Astrocyte (in vitro differentiated cells and primary cell): ENCODE measurements around the gene SNRNP70. TPM values are rescaled to one million over a fixed set of nuclear protein-coding genes. Genes with fewer than 3 reads are reported as not detected.
A peak's percentile ranks its signal among the peaks of the same experiment; 100 is the strongest.

ENCODE experiments used
- DNase-seq: peaks from one replicate; pipeline ENCODE4 v3.0.0-alpha.2; 2010; ENCODE audit warnings: low read depth
- FAIRE-seq: peaks from 2 replicates; lab custom pipeline; 2011; peaks lifted over from hg19 to GRCh38; lab: Jason Lieb, UNC
- H2AFZ ChIP-seq: 2 replicates; pipeline ENCODE4 v1.6.0; 2012; ENCODE audit warnings: low read depth, low read length, inconsistent platforms
- H3K27ac ChIP-seq: 2 replicates; pipeline ENCODE4 v1.5.1; 2011; ENCODE audit warnings: low read depth, low read length, inconsistent platforms
- H3K27me3 ChIP-seq: 2 replicates; pipeline ENCODE4 v1.6.0; 2011; ENCODE audit warnings: low read length, inconsistent platforms; ENCODE audit not compliant: insufficient read depth
- H3K36me3 ChIP-seq: 2 replicates; pipeline ENCODE4 v1.5.1; 2011; ENCODE audit warnings: low read length, inconsistent platforms; ENCODE audit not compliant: insufficient read depth
- H3K4me1 ChIP-seq: 2 replicates; pipeline ENCODE4 v1.5.1; 2011; ENCODE audit warnings: low read length, inconsistent platforms; ENCODE audit not compliant: insufficient read depth
- H3K4me2 ChIP-seq: 2 replicates; pipeline ENCODE4 v1.6.0; 2012; ENCODE audit warnings: low read length, inconsistent platforms
- H3K4me3 ChIP-seq: 2 replicates; pipeline ENCODE4 v1.5.1; 2011; ENCODE audit warnings: low read depth, mild to moderate bottlenecking, low read length, inconsistent platforms; ENCODE audit not compliant: insufficient read depth
- H3K79me2 ChIP-seq: 2 replicates; pipeline ENCODE4 v1.6.0; 2012; ENCODE audit warnings: mild to moderate bottlenecking, low read length, inconsistent platforms; ENCODE audit not compliant: insufficient read depth
- H3K9ac ChIP-seq: 2 replicates; pipeline ENCODE4 v1.6.0; 2012; ENCODE audit warnings: mild to moderate bottlenecking, low read length, inconsistent platforms
- H3K9me3 ChIP-seq: 2 replicates; pipeline ENCODE4 v1.5.1; 2012; ENCODE audit warnings: low read depth, mild to moderate bottlenecking, low read length, inconsistent platforms; ENCODE audit not compliant: insufficient read depth
- H4K20me1 ChIP-seq: 2 replicates; pipeline ENCODE4 v1.6.0; 2012; ENCODE audit warnings: low read length, inconsistent platforms; ENCODE audit not compliant: insufficient read depth
- H3K27ac Mint-ChIP-seq: one replicate; pipeline ENCODE4 v1.8.0; 2021; ENCODE audit warnings: mild to moderate bottlenecking, mixed read lengths; ENCODE audit not compliant: unreplicated experiment
- H3K27me3 Mint-ChIP-seq: one replicate; pipeline ENCODE4 v1.8.0; 2021; ENCODE audit warnings: low read depth, mixed read lengths; ENCODE audit not compliant: unreplicated experiment
- H3K36me3 Mint-ChIP-seq: one replicate; pipeline ENCODE4 v1.8.0; 2021; ENCODE audit warnings: low read depth, mixed read lengths; ENCODE audit not compliant: unreplicated experiment
- H3K4me1 Mint-ChIP-seq: one replicate; pipeline ENCODE4 v1.8.0; 2021; ENCODE audit warnings: low read depth, mixed read lengths; ENCODE audit not compliant: unreplicated experiment
- H3K4me3 Mint-ChIP-seq: one replicate; pipeline ENCODE4 v1.8.0; 2021; ENCODE audit warnings: mild to moderate bottlenecking, moderate library complexity, mixed read lengths; ENCODE audit not compliant: unreplicated experiment
- H3K9me3 Mint-ChIP-seq: one replicate; pipeline ENCODE4 v1.8.0; 2021; ENCODE audit warnings: mild to moderate bottlenecking, mixed read lengths; ENCODE audit not compliant: unreplicated experiment
- EZH2 ChIP-seq: IDR thresholded peaks from 2 replicates; pipeline ENCODE4 v1.6.1; 2012; ENCODE audit warnings: mild to moderate bottlenecking, low read length, inconsistent platforms; ENCODE audit not compliant: insufficient read depth
- total RNA-seq: library from RNA; stranded (reverse); gene quantifications from 2 replicates; pipeline ENCODE4 v1.2.1, GENCODE V29; 2021
- TF ChIP-seq, protein P1 (sequence below): IDR thresholded peaks from 2 replicates; pipeline ENCODE4 v1.5.1; 2011; ENCODE audit warnings: low read depth, mild to moderate bottlenecking, inconsistent platforms, low read length, moderate library complexity; ENCODE audit not compliant: insufficient read depth

Gene SNRNP70
- total RNA-seq, 1 donor from 2014 or later = 177 TPM

DNA sequence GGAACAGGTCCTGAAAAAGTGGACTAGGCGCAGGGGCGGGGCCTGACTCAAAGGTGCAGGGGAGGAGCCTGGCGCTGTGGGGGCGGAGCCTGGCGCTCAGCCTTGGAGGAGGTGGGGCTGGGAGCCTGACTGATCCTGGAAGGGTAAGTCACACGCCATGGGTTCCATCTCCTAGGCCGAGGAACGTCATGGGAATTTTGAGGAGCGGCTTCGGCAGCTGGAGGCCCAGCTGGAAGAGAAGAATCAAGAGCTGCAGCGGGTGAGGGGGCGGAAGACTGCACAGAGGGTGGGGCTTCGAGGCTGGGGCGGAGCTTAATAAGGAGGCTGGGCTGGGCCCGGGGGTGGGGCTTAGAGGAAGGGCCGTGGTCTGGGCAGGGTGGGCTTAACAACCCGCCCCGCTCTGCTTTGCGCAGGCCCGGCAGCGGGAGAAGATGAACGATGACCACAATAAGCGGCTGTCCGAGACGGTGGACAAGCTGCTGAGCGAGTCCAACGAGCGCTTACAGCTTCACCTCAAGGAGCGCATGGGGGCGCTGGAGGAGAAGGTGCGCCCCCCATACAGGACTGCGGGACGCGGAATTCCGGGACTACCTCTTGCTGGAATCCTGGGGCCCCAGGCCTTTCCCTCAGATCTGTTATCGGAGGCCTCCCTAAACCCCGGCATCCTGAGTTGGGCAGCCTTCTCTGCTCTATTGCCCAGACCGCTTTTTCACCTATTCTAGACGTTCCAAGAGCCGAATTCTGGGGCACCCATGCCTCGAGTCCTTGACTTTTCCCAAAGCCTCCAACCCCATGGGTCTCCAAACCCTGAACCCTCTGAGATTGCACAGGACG, 48.6 kb downstream of the SNRNP70 start:
- Histone ChIP-seq H3K79me2 (no peaks in the 10 kb centered on the region), H3K4me3 (no peak overlapping the region), H3K9me3 (no peaks in the 10 kb centered on the region), H3K9ac (no peak overlapping the region), H2AFZ (peak overlapping the region; percentile 41), H3K4me1 (no peaks in the 10 kb centered on the region), H3K4me2 (peak overlapping the region; percentile 59), H3K27me3 (no peaks in the 10 kb centered on the region), H3K36me3 (no peaks in the 10 kb centered on the region), H4K20me1 (no peaks in the 10 kb centered on the region), H3K27ac (no peak overlapping the region)
- no peak for DNase-seq
- peaks cover 3% of the 10 kb centered on the region for H3K27me3 Mint-ChIP-seq
- peaks cover 38% of the 10 kb centered on the region for H3K36me3 Mint-ChIP-seq
- H3K9me3 Mint-ChIP-seq = peaks cover 4% of the 10 kb centered on the region
- no peak overlapping the region for H3K4me3 Mint-ChIP-seq
- no peak overlapping the region for H3K27ac Mint-ChIP-seq
- TF ChIP-seq, protein P1, sequence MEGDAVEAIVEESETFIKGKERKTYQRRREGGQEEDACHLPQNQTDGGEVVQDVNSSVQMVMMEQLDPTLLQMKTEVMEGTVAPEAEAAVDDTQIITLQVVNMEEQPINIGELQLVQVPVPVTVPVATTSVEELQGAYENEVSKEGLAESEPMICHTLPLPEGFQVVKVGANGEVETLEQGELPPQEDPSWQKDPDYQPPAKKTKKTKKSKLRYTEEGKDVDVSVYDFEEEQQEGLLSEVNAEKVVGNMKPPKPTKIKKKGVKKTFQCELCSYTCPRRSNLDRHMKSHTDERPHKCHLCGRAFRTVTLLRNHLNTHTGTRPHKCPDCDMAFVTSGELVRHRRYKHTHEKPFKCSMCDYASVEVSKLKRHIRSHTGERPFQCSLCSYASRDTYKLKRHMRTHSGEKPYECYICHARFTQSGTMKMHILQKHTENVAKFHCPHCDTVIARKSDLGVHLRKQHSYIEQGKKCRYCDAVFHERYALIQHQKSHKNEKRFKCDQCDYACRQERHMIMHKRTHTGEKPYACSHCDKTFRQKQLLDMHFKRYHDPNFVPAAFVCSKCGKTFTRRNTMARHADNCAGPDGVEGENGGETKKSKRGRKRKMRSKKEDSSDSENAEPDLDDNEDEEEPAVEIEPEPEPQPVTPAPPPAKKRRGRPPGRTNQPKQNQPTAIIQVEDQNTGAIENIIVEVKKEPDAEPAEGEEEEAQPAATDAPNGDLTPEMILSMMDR = no peak
- no peak for TF ChIP-seq EZH2
- FAIRE-seq = no peak
- peaks cover 3% of the 10 kb centered on the region for H3K4me1 Mint-ChIP-seq

DNA sequence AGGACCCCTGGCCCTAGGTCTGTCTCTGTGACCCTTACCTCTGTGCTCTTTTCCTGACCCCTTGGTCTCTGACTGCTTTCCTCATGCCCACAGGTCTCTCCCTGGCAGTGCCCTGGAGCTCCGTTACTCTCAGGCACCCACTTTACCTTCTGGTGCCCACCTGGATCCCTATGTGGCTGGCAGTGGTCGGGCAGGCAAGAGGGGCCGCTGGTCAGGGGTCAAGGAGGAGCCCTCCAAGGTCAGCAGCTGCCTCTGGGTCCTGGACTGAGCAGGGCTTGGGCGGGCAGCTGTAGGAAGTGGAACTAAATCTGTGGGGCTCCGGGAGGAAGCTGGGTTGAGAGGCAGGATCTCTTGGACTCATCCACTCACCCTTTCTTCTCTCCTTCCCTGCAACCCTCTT, 50.4 kb downstream of the SNRNP70 start:
- Mint-ChIP-seq H3K27ac (no peak overlapping the region), H3K36me3 (peaks cover 27% of the 10 kb centered on the region), H3K4me3 (no peak overlapping the region), H3K27me3 (peaks cover 5% of the 10 kb centered on the region), H3K9me3 (peaks cover 2% of the 10 kb centered on the region), H3K4me1 (peaks cover 1% of the 10 kb centered on the region)
- H3K9ac ChIP-seq = no peak overlapping the region
- H3K79me2 ChIP-seq = no peaks in the 10 kb centered on the region
- H3K27ac ChIP-seq = no peak overlapping the region
- no peak overlapping the region for H3K4me3 ChIP-seq
- DNase-seq (no peak), FAIRE-seq (no peak)
- no peak overlapping the region for H2AFZ ChIP-seq
- no peaks in the 10 kb centered on the region for H3K36me3 ChIP-seq
- H3K4me2 ChIP-seq = no peak overlapping the region
- H3K9me3 ChIP-seq = no peaks in the 10 kb centered on the region
- H4K20me1 ChIP-seq = no peaks in the 10 kb centered on the region
- no peak for TF ChIP-seq EZH2
- TF ChIP-seq, protein P1 = no peak
- H3K4me1 ChIP-seq = no peaks in the 10 kb centered on the region
- H3K27me3 ChIP-seq = no peaks in the 10 kb centered on the region

DNA sequence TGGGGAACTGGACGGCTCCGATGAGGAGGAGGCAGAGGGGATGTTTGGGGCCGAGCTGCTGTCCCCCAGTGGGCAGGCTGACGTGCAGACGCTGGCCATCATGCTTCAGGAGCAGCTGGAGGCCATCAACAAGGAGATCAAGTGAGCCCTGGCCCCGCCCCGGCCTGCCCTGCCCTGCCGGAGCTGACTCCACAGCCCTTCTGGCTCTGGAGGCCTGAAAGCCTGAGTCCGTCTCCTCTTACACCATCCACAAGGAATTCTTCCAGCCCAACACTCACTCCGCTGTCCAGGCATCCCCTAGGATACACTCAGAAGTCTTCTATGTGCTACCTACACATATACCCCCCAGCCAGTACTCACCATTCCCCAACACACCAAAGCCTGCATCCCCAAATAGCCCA, 51.5 kb downstream of the SNRNP70 start:
- Histone ChIP-seq H3K27me3 (no peaks in the 10 kb centered on the region), H3K9ac (no peak overlapping the region), H2AFZ (no peak overlapping the region), H3K9me3 (no peaks in the 10 kb centered on the region), H3K36me3 (no peaks in the 10 kb centered on the region), H4K20me1 (no peaks in the 10 kb centered on the region), H3K79me2 (no peaks in the 10 kb centered on the region), H3K4me2 (no peak overlapping the region), H3K4me1 (no peaks in the 10 kb centered on the region), H3K27ac (no peak overlapping the region), H3K4me3 (no peak overlapping the region)
- no peak for DNase-seq
- H3K36me3 Mint-ChIP-seq = peaks cover 27% of the 10 kb centered on the region
- TF ChIP-seq, protein P1 = no peak
- H3K9me3 Mint-ChIP-seq = peaks cover 2% of the 10 kb centered on the region
- H3K27ac Mint-ChIP-seq = no peak overlapping the region
- FAIRE-seq = no peak
- H3K27me3 Mint-ChIP-seq = peaks cover 5% of the 10 kb centered on the region
- peaks cover 1% of the 10 kb centered on the region for H3K4me1 Mint-ChIP-seq
- no peak overlapping the region for H3K4me3 Mint-ChIP-seq
